ENCODE results near the gene FEM1A.

- TF ChIP-seq CTCF (IDR thresholded peaks at IDR 0.05; ENCODE audit: low read depth, low read length, poor library complexity, severe bottlenecking) (no peak), EZH2phosphoT487 (IDR thresholded peaks at IDR 0.05; ENCODE audit: borderline replicate concordance, low read length) (no peak)
Measured at GRCh38 chr19:4748589-4748988, 42.9 kb upstream of the FEM1A start.
